ENCODE results near the gene IRF8.

Gene IRF8

GRCh38 chr16:85914423-85914794 is 15.4 kb downstream of the IRF8 start:
- DNase-seq (ENCODE audit: low read depth) = no peak

- DNase-seq (ENCODE audit: low read depth) = no peak
These were observed 16.3 kb downstream of the IRF8 start for GRCh38 chr16:85915125-85915845.

GRCh38 chr16:85916141-85916890 is 17.4 kb downstream of the IRF8 start:
- peak; percentile 37 for DNase-seq (ENCODE audit: low read depth)

GRCh38 chr16:85917012-85917411 is 18.1 kb downstream of the IRF8 start:
- no peak for DNase-seq (ENCODE audit: low read depth)

GRCh38 chr16:85917959-85918358 is 19.0 kb downstream of the IRF8 start:
- DNase-seq (ENCODE audit: low read depth) = no peak

GRCh38 chr16:85918436-85918835 is 19.5 kb downstream of the IRF8 start:
- no peak for DNase-seq (ENCODE audit: low read depth)

GRCh38 chr16:85919271-85920267 is 20.6 kb downstream of the IRF8 start:
- no peak for DNase-seq (ENCODE audit: low read depth)

GRCh38 chr16:85921026-85921425 is 22.1 kb downstream of the IRF8 start:
- DNase-seq (ENCODE audit: low read depth) = no peak

GRCh38 chr16:85923153-85924021 is 24.4 kb downstream of the IRF8 start:
- peak; percentile 91 for DNase-seq (ENCODE audit: low read depth)

GRCh38 chr16:85924675-85925074 is 25.7 kb downstream of the IRF8 start:
- DNase-seq (ENCODE audit: low read depth) = peak; percentile 61

GRCh38 chr16:85926370-85926769 is 27.4 kb downstream of the IRF8 start:
- DNase-seq (ENCODE audit: low read depth) = no peak

GRCh38 chr16:85927371-85927770 is 28.4 kb downstream of the IRF8 start:
- no peak for DNase-seq (ENCODE audit: low read depth)

GRCh38 chr16:85927959-85928358 is 29.0 kb downstream of the IRF8 start:
- DNase-seq (ENCODE audit: low read depth) = no peak

GRCh38 chr16:85928401-85928820 is 29.4 kb downstream of the IRF8 start:
- peak; percentile 33 for DNase-seq (ENCODE audit: low read depth)

- DNase-seq (ENCODE audit: low read depth) = no peak
These were observed 30.3 kb downstream of the IRF8 start for GRCh38 chr16:85929259-85929721.

- DNase-seq (ENCODE audit: low read depth) = no peak
These were observed 31.3 kb downstream of the IRF8 start for GRCh38 chr16:85930301-85930700.

GRCh38 chr16:85931596-85932402 is 32.8 kb downstream of the IRF8 start:
- DNase-seq (ENCODE audit: low read depth) = no peak

- no peak for DNase-seq (ENCODE audit: low read depth)
These were observed 35.2 kb downstream of the IRF8 start for GRCh38 chr16:85934210-85934609.

GRCh38 chr16:85935391-85935973 is 36.5 kb downstream of the IRF8 start:
- no peak for DNase-seq (ENCODE audit: low read depth)

Data from amniotic epithelial cell (primary cell).